Heart left ventricle (tissue), 16 donors: Measurements from ENCODE around the gene CDH24. TPM values are rescaled to one million over a fixed set of nuclear protein-coding genes. Genes with fewer than 3 reads are reported as not detected.

Experiments used
- ATAC-seq, 4 donors: fragments of 200-7000 bp; cut with Tn5 transposase; one replicate each; pipeline ENCODE4 v1.9.1; 2020 to 2022; ENCODE audit warnings: moderate library complexity in 4 of 4, mild to moderate bottlenecking in 3 of 4, moderate number of reproducible peaks in 1 of 4
- DNase-seq, 5 donors: peaks; one replicate each; pipeline ENCODE4 v3.0.0-alpha.2; 2020
- H3K27ac ChIP-seq, 12 donors: fragments of 200-600 bp; sonication (generic) in 4 of 12; one replicate each; pipeline versions ENCODE4 v1.5.0 to v1.8.0; 2016 to 2022; ENCODE audit warnings: mild to moderate bottlenecking in 2 of 12
- H3K27me3 ChIP-seq, 9 donors: fragments of 200-600 bp; sonication (generic) in 2 of 9; one replicate each; pipeline versions ENCODE4 v1.5.1 to v1.8.0; 2016 to 2022; ENCODE audit warnings: mild to moderate bottlenecking in 3 of 9
- H3K36me3 ChIP-seq, 9 donors: fragments of 200-600 bp; sonication (generic) in 2 of 9; one replicate each; pipeline versions ENCODE4 v1.5.0 to v1.8.0; 2018 to 2022; ENCODE audit warnings: mild to moderate bottlenecking in 2 of 9
- H3K4me1 ChIP-seq, 12 donors: fragments of 200-600 bp; sonication (generic) in 4 of 12; one replicate each; pipeline versions ENCODE4 v1.5.0 to v1.8.0; 2016 to 2022; ENCODE audit warnings: mild to moderate bottlenecking in 3 of 12
- H3K4me3 ChIP-seq, 12 donors: fragments of 200-600 bp; sonication (generic) in 4 of 12; one replicate each; pipeline versions ENCODE4 v1.5.0 to v1.8.0; 2017 to 2022; ENCODE audit warnings: mild to moderate bottlenecking in 9 of 12, moderate library complexity in 4 of 12
- H3K9me3 ChIP-seq, 12 donors: fragments of 200-600 bp; sonication (generic) in 4 of 12; one replicate each; pipeline versions ENCODE4 v1.5.0 to v1.8.0; 2016 to 2022; ENCODE audit warnings: mild to moderate bottlenecking in 1 of 12
- CTCF ChIP-seq, 12 donors: fragments of 200-600 bp; sonication (generic) in 4 of 12; IDR thresholded peaks; one replicate each; pipeline versions ENCODE4 v1.5.0 to v1.8.0; 2018 to 2022; ENCODE audit warnings: antibody characterized with exemption in 12 of 12, mild to moderate bottlenecking in 5 of 12
- POLR2A ChIP-seq, 2 donors: fragments of 450-650 bp; IDR thresholded peaks; one replicate each; pipeline ENCODE4 v1.6.1; 2017; ENCODE audit warnings: antibody characterized with exemption in 2 of 2, mild to moderate bottlenecking in 2 of 2, moderate library complexity in 2 of 2
- WGBS, 4 donors: extraction: QIAGEN DNeasy Blood & Tissue Kit in 2 of 4; methylation state at CpG; one replicate each; pipeline versions ENCODE4 v1.1.5 to v1.1.7; 2013 to 2018; 5-methylcytosine and 5-hydroxymethylcytosine counted together
- intact Hi-C, 10 donors: fragments of 100-400 bp; cut with DNase I; formaldehyde crosslinking; loops; one replicate each; pipeline versions ENCODE4 v1.11.1 to v1.14.2; 2022
- long read RNA-seq, 3 donors: library from polyadenylated mRNA; unstranded; transcript quantifications; one replicate each; pipeline ENCODE4 v2.0.0, GENCODE V29; 2020 to 2021
- polyA plus RNA-seq, 2 donors: library from polyadenylated mRNA; stranded (reverse); fragments of 200-250 nt; gene quantifications; one replicate each; pipeline ENCODE4 v1.2.3, GENCODE V29; 2013
- total RNA-seq, 9 donors: library from RNA; depleted of rRNA in 2 of 9; stranded (reverse); fragments of >200 nt in 2 of 9; fragmentation: NEBNext Ultra II Directional in 3 of 9; extraction: Animal tissue kit (Norgen Biotek cat#: 25700) in 3 of 9; gene quantifications; one replicate each; pipeline versions ENCODE4 v1.1.0 to v1.2.4, GENCODE V29; 2016 to 2023
- donor health status: ischemic (EF 13 %, LVEDD 7.1; RV severe dilation, severe dysfunction).
- donor health status: healthy with polysubstance abuse.
- donor health status: DM: no; HTN: yes; CAD: no.
- donor health status: DM: no; HTN: no; CAD: no.
- donor health status: ischemic (EF 25% LVEDD 6.9; RV normal size, moderate dysfunction).
- donor health status: ischemic (EF 25% LVEDD 5.7; RV mildly dilated, moderate dysfunction).
- donor health status: healthy.
- donor health status: DM: yes; HTN: yes; CAD: no.
- donor health status: ischemic (EF 35%, LVEDD 5.7; RV mildly dilated, moderate dysfunction).
- donor health status: nonischemic (EF 11% LVEDD 7.7; RV severe dilation, severe dysfunction).
- donor health status: DM: yes; HTN: yes; CAD: no.
- donor health status: PGD.
- donor health status: ischemic (EF 29% LVEDD 5.4; RV normal size, mild dysfunction).
- donor health status: nonischemic (EF 23%, LVEDD 6.1; RV moderate dilation, normal function).

CDH24 gene
- total RNA-seq (1 to 10 TPM in 8 of 9 donors, under 1 TPM in 1; 0.72 to 3.3 (median 1.9) TPM), polyA plus RNA-seq (1 to 10 TPM; 1.6 to 2.8 TPM)
- long read RNA-seq, donor 1: 0 reads
- long read RNA-seq, donor 2: 0 reads
- long read RNA-seq, donor 3, partial matches to known transcripts: 0 of 1 reads
- long read RNA-seq, donor 3, other reads (novel, unspliced or antisense): 1 of 1 reads

DNA sequence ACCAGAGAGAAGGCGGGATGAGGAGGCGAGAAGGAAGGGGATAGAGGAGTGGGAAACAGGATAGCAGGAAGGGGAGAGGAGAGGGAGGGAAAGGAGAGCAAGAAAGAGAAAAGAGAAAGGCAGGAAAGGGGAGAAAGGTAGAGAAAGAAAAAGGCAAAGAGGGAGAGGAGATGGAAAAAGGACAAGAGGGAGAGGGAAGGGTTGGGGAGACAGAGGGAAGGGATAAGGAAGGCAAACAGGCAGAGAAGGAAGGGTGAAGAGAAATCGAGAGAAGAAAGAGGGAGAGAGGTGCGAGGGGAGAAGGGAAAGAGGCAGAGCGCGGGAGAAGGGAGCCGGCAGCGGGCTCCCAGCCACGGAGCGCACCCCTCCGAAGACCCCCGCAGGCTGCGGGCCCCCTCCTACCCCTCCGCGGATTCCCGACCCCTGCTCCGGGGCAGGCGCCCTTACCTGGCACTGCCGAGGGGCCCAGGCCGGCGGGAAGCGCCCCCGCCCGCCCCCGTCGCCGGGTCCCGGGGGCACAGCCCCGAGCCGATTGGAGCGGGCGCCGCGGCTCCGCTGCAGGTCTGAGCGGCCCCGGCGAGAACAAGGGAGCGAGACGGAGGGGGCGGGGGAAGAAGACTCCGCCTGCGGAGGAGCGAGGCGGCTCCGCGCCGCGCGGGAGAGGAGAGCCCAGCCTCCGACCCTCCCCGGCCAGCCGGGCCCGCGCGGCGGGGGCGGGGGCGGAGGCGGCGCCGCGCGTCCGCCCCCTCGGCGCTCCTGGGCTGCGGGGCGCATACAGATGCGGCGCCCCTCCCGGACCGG, at the start of gene CDH24:
Gene CDH24 (minus strand): TSS at position 565 of the 801 bp plus-strand sequence. CDS start 1,787 bp downstream, outside the sequence.
- DNase-seq (peak; percentile 76 to 89 (median 78)), ATAC-seq (peak in 3 of 4 donors; percentile 30 to 61 (median 58))
- peak in 1 of 2 donors; percentile 25 for TF ChIP-seq POLR2A (IDR thresholded peaks at IDR 0.05)
- no peak for TF ChIP-seq CTCF (IDR thresholded peaks at IDR 0.05)
- peaks cover 0 to 41% (median 38%) of the 10 kb centered on the region in 9 donors for H3K36me3 ChIP-seq
- peak within 1 kb of the TSS; percentile 46 to 84 (median 68) for H3K4me3 ChIP-seq
- WGBS, 4 donors: 2 to 10% (median 4%) methylated on average over 23 to 73 of the region's 73 CpGs
- intact Hi-C loops: loop anchor here in 3 of 10 donors (2.0 to 10.0 kb wide), 3 partner anchors 62 to 502 kb away; no protein-coding TSS in a partner anchor
- H3K9me3 ChIP-seq: no peaks in the 10 kb centered on the region
- no peaks in the 10 kb centered on the region for H3K27me3 ChIP-seq
- peak within 1 kb of the TSS in 10 of 12 donors; percentile 39 to 77 (median 58) for H3K27ac ChIP-seq
- H3K4me1 ChIP-seq: peaks cover 0 to 31% (median 20%) of the 10 kb centered on the region in 12 donors

DNA sequence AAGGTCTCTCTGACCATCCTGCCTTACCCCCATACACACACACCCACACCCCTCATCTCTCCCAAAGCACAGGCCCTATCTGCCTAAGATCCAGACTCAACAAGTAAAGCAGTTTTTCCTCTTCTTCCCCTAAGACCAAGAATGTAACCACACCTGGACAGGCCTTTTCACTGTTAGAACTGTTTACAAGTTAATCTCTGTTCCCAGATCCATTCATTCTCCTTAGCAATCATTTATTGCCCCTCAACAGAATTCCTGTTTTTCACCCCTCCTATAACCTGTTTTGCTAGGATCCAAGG, 49.4 kb upstream of the CDH24 start:
- no peaks in the 10 kb centered on the region for H3K9me3 ChIP-seq
- no peak overlapping the region for H3K4me3 ChIP-seq
- peaks cover 0 to 3% (median 0%) of the 10 kb centered on the region in 9 donors for H3K27me3 ChIP-seq
- no peak for ATAC-seq
- H3K27ac ChIP-seq: no peak overlapping the region
- H3K36me3 ChIP-seq: no peaks in the 10 kb centered on the region
- no peak for DNase-seq
- TF ChIP-seq CTCF (IDR thresholded peaks at IDR 0.05) (no peak), POLR2A (IDR thresholded peaks at IDR 0.05) (no peak)
- intact Hi-C loops: loop anchor here in 3 of 10 donors (5.0 kb wide), 1 partner anchor 34 kb away; no protein-coding TSS in a partner anchor
- peaks cover 0 to 4% (median 0%) of the 10 kb centered on the region in 12 donors for H3K4me1 ChIP-seq

DNA sequence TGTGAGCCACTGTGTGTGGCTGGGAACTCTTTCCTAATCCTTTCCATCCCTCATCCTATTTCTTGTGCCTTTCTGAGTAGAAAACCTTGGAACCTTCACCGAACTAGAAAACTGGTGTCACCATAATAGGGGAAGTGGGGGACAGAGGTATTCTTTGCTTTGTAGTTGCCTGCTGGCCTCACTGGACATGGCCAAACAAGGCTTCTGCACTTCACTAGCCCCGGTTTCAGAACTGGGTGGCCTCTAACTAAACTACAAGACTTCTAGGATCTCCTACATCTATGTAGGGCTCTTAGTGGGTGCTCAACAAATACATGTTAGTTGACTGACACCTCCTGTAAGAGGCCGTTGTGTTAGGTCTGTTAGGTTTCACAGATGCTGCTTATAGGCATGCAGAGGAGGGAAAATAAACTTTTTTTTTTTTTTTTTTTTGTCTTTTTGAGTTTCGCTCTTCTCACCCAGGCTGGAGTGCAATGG, 48.1 kb upstream of the CDH24 start:
- ATAC-seq: no peak
- intact Hi-C loops: loop anchor here in 3 of 10 donors (5.0 kb wide), 1 partner anchor 33 kb away; no protein-coding TSS in a partner anchor
- Histone ChIP-seq H3K27ac (no peak overlapping the region), H3K4me1 (peaks cover 0 to 4% (median 0%) of the 10 kb centered on the region in 12 donors), H3K27me3 (no peaks in the 10 kb centered on the region), H3K4me3 (no peak overlapping the region), H3K9me3 (no peaks in the 10 kb centered on the region), H3K36me3 (no peaks in the 10 kb centered on the region)
- WGBS, 4 donors: 92 to 94% (median 93%) methylated on average over 4 of the region's 4 CpGs
- TF ChIP-seq POLR2A (IDR thresholded peaks at IDR 0.05) (no peak), CTCF (IDR thresholded peaks at IDR 0.05) (no peak)
- no peak for DNase-seq
